ENCODE data around the gene ATP1A2. TPM values are rescaled to one million over a fixed set of nuclear protein-coding genes. Genes with fewer than 3 reads are reported as not detected.

Gene ATP1A2
- total and polyA plus RNA-seq, 2 of the 8 experiments (the other 6 are each of a cell fraction or from before 2014, with no cell fraction given), result 39.7 to 40.8 TPM

DNA sequence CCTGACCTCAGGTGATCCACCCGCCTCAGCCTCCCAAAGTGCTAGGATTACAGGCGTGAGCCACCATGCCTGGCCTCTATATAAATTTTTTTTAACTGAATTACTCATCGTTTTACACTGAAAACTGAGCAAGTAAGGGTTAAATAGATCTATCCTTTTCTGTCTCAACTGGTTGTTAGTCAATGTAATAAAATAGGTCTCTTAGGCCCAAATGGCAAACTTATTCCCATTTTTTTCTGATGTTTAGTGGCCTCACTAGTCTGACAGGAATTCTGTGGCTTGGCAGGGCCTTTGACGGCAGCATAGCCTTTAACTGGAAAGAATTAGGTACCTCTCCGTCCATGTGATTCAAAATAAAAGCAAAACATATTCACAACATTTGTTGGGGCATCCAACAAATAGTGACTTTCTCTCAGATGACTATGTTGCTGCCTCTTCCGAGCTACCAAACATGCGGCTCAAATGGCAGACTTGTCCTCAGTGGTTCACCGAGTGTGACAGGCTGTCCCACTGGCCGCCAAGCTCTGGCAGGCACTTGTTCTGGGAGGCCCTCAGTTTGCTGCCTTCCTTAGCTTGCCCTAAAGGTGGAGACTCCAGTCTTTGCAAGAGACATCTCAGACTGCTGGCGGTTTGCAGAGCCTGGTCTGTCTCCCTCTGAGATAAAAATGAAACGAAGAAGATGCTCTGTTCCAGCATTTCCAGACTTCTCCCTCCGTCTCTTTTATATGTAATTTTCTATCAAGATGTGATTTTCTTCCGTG is 53.2 kb downstream of the ATP1A2 start:
- Histone ChIP-seq H4K20me1 (replicated peaks in 1 of 2; ENCODE audit: control insufficient read depth in 1 of 2, insufficient read depth in 2 of 2, low read length in 2 of 2) (no peaks in the 10 kb centered on the region), H2BK5ac (ENCODE audit: low read depth, low read length) (peak overlapping the region; percentile 98; the same call in 1 of the 2 replicates), H3K18ac (ENCODE audit: extremely low read depth, low read length) (0 out of 2 replicates have a peak overlapping the region, but pooled peaks have one; percentile 12), H3K9me3 (ENCODE audit: insufficient read depth in 2 of 2, low read depth in 1 of 2, low read length in 1 of 2) (no peaks in the 10 kb centered on the region), H4K5ac (ENCODE audit: insufficient read length, low read depth, low read length) (no peak overlapping the region), H2BK120ac (replicated peaks; ENCODE audit: low read depth, low read length) (peak overlapping the region; percentile 58), H4K8ac (ENCODE audit: extremely low read depth, insufficient read depth, low read length) (no peak overlapping the region), H3K4me1 (replicated peaks in 1 of 4; ENCODE audit: control insufficient read depth in 3 of 4, insufficient read depth in 4 of 4, low read length in 3 of 4) (peaks cover 12 to 28% (median 22%) of the 10 kb centered on the region in 4 experiments; a peak in 6 of 7 replicates), H3K14ac (ENCODE audit: insufficient read length) (no peak overlapping the region), H3K79me1 (ENCODE audit: low read depth, low read length) (no peaks in the 10 kb centered on the region), H3K9ac (replicated peaks in 1 of 4; ENCODE audit: extremely low read depth in 1 of 4, low read depth in 3 of 4, low read length in 3 of 4) (no peak overlapping the region), H3K36me3 (ENCODE audit: control insufficient read depth in 2 of 4, insufficient read depth in 4 of 4, low read length in 3 of 4) (no peaks in the 10 kb centered on the region), H3K23me2 (ENCODE audit: low read depth, low read length) (peaks cover 3% of the 10 kb centered on the region; the same call in 1 of the 2 replicates), H3K27me3 (replicated peaks in 1 of 4; ENCODE audit: control insufficient read depth in 3 of 4, extremely low read depth in 1 of 4, insufficient read depth in 3 of 4, low read length in 3 of 4) (peaks cover 0 to 2% (median under 1%) of the 10 kb centered on the region in 4 experiments; a peak in 2 of 7 replicates), H3K4me2 (ENCODE audit: insufficient read depth in 1 of 2, low read depth in 2 of 2, low read length in 2 of 2) (peak overlapping the region; percentile 14 to 60; a peak in 3 of 4 replicates), H2BK20ac (ENCODE audit: low read length) (peak overlapping the region; percentile 94; the same call in 1 of the 2 replicates), H4K91ac (replicated peaks; ENCODE audit: insufficient read length, low read length) (peak overlapping the region; percentile 79), H2AK5ac (ENCODE audit: low read depth, low read length) (peak overlapping the region; percentile 83; the same call in 1 of the 2 replicates), H3K27ac (ENCODE audit: low read depth, low read length) (no peak overlapping the region), H3K4ac (replicated peaks; ENCODE audit: insufficient read length, low read depth, low read length) (peak overlapping the region; percentile 42), H3K23ac (ENCODE audit: insufficient read length) (no peak overlapping the region), H3K56ac (replicated peaks; ENCODE audit: insufficient read length, low read depth, low read length) (no peak overlapping the region), H2BK12ac (ENCODE audit: low read depth, low read length) (peak overlapping the region; percentile 99), H2BK15ac (ENCODE audit: low read length) (no peak overlapping the region), H2AFZ (ENCODE audit: low read length) (no peak overlapping the region), H3K4me3 (ENCODE audit: extremely low read depth in 1 of 4, insufficient read depth in 2 of 4, low read depth in 3 of 4, low read length in 4 of 4) (peak overlapping the region in 3 of 4 experiments; percentile 7 to 50 (median 13); a peak in 5 of 8 replicates), H3K79me2 (ENCODE audit: control insufficient read depth in 1 of 2, insufficient read depth in 2 of 2, low read length in 2 of 2) (no peaks in the 10 kb centered on the region)
- ChIA-PET CTCF (ENCODE audit: partially characterized antibody) (interaction anchor here (0.6 to 18.4 kb wide), 29 partner anchors 9 to 123 kb away, joined by 3 to 257 read pairs (median 5); partner anchors contain the start of genes ATP1A2, CASQ1, IGSF8 and KCNJ9), POLR2A (ENCODE audit: partially characterized antibody) (interaction anchor here (0.7 to 11.8 kb wide), 29 partner anchors 8 to 232 kb away, joined by 3 to 107 read pairs (median 4); partner anchors contain the start of genes ATP1A4, CASQ1, DCAF8 and IGSF8)
- FAIRE-seq (no peak), DNase-seq (ENCODE audit: low read depth in 1 of 2, low spot score in 2 of 2) (peak in 1 of 2 experiments; percentile 61)
- 39% methylated on average over 13 of the region's 13 CpGs; no CpG with 5 or more reads in 1 of the 2 experiments for WGBS, 2 experiments (ENCODE audit: extremely low coverage in 1 of 2, insufficient coverage in 1 of 2, insufficient read length in 1 of 2, insufficient replicate concordance in 2 of 2, low coverage in 1 of 2, low lambda C conversion rate in 2 of 2, missing lambda C conversion rate in 1 of 2)
- no peak for TF ChIP-seq TAF1 (IDR thresholded peaks at IDR 0.05; ENCODE audit: low read depth, low read length)
- 0 out of 2 replicates have a peak, but pooled peaks have one; percentile 29 for TF ChIP-seq TBP (IDR thresholded peaks at IDR 0.05; ENCODE audit: low read depth, low read length)
- TF ChIP-seq SIRT6 (IDR thresholded peaks at IDR 0.05; ENCODE audit: low read length), result no peak
- TF ChIP-seq RNF2 (IDR thresholded peaks at IDR 0.05; ENCODE audit: borderline replicate concordance, low read depth, low read length, missing control alignments, poor library complexity, severe bottlenecking), result no peak
- no peak for TF ChIP-seq SRF (IDR thresholded peaks at IDR 0.05; ENCODE audit: low read depth, low read length)
- peak in 1 of 2 experiments; percentile 44; a peak in 1 of 4 replicates for TF ChIP-seq SIN3A (conservative IDR thresholded peaks at IDR 0.05 in 1 of 2, IDR thresholded peaks at IDR 0.05 in 1 of 2; ENCODE audit: low read depth in 1 of 2, low read length in 2 of 2)
- TF ChIP-seq, protein P1, sequence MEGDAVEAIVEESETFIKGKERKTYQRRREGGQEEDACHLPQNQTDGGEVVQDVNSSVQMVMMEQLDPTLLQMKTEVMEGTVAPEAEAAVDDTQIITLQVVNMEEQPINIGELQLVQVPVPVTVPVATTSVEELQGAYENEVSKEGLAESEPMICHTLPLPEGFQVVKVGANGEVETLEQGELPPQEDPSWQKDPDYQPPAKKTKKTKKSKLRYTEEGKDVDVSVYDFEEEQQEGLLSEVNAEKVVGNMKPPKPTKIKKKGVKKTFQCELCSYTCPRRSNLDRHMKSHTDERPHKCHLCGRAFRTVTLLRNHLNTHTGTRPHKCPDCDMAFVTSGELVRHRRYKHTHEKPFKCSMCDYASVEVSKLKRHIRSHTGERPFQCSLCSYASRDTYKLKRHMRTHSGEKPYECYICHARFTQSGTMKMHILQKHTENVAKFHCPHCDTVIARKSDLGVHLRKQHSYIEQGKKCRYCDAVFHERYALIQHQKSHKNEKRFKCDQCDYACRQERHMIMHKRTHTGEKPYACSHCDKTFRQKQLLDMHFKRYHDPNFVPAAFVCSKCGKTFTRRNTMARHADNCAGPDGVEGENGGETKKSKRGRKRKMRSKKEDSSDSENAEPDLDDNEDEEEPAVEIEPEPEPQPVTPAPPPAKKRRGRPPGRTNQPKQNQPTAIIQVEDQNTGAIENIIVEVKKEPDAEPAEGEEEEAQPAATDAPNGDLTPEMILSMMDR (IDR thresholded peaks at IDR 0.05; ENCODE audit: control extremely low read depth in 1 of 3, insufficient read depth in 1 of 3, low read depth in 1 of 3, low read length in 3 of 3), result peak; percentile 20 to 47 (median 42)
